ENCODE results near the gene JMJD1C.
"Not testable (repeated sequence)": the region's sequence is repeated elsewhere in the genome, so short reads cannot be mapped to it uniquely, and the experiment has no call there.

Gene JMJD1C

GRCh38 chr10:63377305-63377661, 88.5 kb downstream of the JMJD1C start:
- not testable (repeated sequence) for H3K27ac ChIP-seq (ENCODE audit: low read length); H3K27me3 ChIP-seq (ENCODE audit: control insufficient read depth in 1 of 2, insufficient read depth in 2 of 2, low read length in 2 of 2); H3K4me3 ChIP-seq (ENCODE audit: low read length in 2 of 2)

DNA sequence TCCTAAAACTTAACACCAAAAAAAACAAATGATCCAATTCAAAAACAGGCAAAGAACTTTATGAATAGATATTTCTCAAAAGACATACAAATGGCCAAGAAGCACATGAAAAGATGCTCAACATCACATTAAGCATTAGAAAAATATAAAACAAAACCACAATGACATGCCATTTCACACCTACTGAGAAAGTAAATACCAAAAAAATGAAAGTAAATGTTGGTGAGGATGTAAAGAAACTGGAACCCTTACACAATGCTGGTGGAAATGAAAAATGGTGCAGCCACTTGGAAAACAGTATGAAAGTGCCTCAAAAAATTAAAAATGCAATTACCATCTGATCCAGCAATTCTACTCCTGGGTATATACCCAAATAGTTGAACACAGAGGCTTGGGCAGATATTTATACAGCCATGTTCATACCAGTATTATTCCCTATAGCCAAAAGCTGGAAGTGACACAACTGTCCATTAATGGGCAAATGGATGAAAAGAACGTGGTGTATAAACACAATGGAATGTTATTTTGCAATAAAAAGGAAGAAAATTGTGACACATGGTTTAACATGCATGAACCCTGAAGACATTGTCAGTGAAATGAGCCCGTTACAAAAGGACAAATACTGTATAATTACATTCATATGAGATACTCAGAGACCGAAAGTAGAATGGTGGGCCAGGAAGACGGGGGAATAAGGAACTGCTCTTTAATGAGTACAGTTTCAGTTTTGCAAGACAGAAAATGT, 89.0 kb downstream of the JMJD1C start:
- Histone ChIP-seq H3K27ac (ENCODE audit: low read length) (no peak overlapping the region), H3K9ac (ENCODE audit: low read length in 2 of 2) (no peak overlapping the region), H3K4me3 (ENCODE audit: low read length in 2 of 2) (no peak overlapping the region)

More at GRCh38 chr10:63377305-63377661, 88.5 kb downstream of the JMJD1C start:
- H3K36me3 ChIP-seq (ENCODE audit: control insufficient read depth in 2 of 2, insufficient read depth in 2 of 2, low read length in 2 of 2); H3K9ac ChIP-seq (ENCODE audit: low read length in 2 of 2); H3K4me1 ChIP-seq (ENCODE audit: control insufficient read depth, insufficient read depth, low read length); H3K9me3 ChIP-seq (ENCODE audit: control insufficient read depth in 2 of 2, low read length in 2 of 2): not testable (repeated sequence)

GRCh38 chr10:63375859-63376258, 89.9 kb downstream of the JMJD1C start:
- no peak overlapping the region for H3K27ac ChIP-seq (ENCODE audit: low read length)
- H3K4me1 ChIP-seq (ENCODE audit: control insufficient read depth, insufficient read depth, low read length) = no peaks in the 10 kb centered on the region
- no peak overlapping the region for H3K9ac ChIP-seq (ENCODE audit: low read length in 2 of 2)
- no peak overlapping the region for H3K4me3 ChIP-seq (ENCODE audit: low read length in 2 of 2)
- H3K27me3 ChIP-seq (ENCODE audit: control insufficient read depth in 1 of 2, insufficient read depth in 2 of 2, low read length in 2 of 2) = no peaks in the 10 kb centered on the region
- H3K9me3 ChIP-seq (ENCODE audit: control insufficient read depth in 2 of 2, low read length in 2 of 2) = no peaks in the 10 kb centered on the region
- peaks cover 3% of the 10 kb centered on the region in 2 donors for H3K36me3 ChIP-seq (ENCODE audit: control insufficient read depth in 2 of 2, insufficient read depth in 2 of 2, low read length in 2 of 2)

More for the DNA sequence above, 89.0 kb downstream of the JMJD1C start:
- H3K36me3 ChIP-seq (ENCODE audit: control insufficient read depth in 2 of 2, insufficient read depth in 2 of 2, low read length in 2 of 2) = peaks cover 3% of the 10 kb centered on the region in 2 donors
- H3K4me1 ChIP-seq (ENCODE audit: control insufficient read depth, insufficient read depth, low read length) = no peaks in the 10 kb centered on the region
- H3K27me3 ChIP-seq (ENCODE audit: control insufficient read depth in 1 of 2, insufficient read depth in 2 of 2, low read length in 2 of 2) = no peaks in the 10 kb centered on the region
- no peaks in the 10 kb centered on the region for H3K9me3 ChIP-seq (ENCODE audit: control insufficient read depth in 2 of 2, low read length in 2 of 2)

DNA sequence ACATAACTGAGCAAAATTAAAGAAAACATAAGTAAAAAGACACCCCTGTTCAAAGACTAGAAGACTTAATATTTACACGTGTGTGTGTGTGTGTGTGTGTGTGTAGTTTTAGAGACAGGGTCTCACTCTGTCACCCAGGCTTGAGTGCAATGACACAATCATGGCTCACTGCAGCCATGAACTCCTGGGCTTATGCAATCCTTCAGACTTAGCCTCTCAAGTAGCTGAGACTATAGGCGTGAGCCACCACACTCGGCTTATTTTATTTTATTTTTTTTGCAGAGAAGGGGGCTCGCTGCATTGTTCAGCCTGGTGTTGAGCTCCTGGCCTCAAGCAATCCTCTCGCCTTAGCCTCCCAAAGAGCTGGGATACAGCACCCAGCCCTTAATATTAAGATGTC, 90.3 kb downstream of the JMJD1C start:
- Histone ChIP-seq H3K9ac (ENCODE audit: low read length in 2 of 2) (no peak overlapping the region), H3K27me3 (ENCODE audit: control insufficient read depth in 1 of 2, insufficient read depth in 2 of 2, low read length in 2 of 2) (no peaks in the 10 kb centered on the region), H3K4me1 (ENCODE audit: control insufficient read depth, insufficient read depth, low read length) (no peaks in the 10 kb centered on the region), H3K9me3 (ENCODE audit: control insufficient read depth in 2 of 2, low read length in 2 of 2) (no peaks in the 10 kb centered on the region), H3K4me3 (ENCODE audit: low read length in 2 of 2) (no peak overlapping the region), H3K27ac (ENCODE audit: low read length) (no peak overlapping the region), H3K36me3 (ENCODE audit: control insufficient read depth in 2 of 2, insufficient read depth in 2 of 2, low read length in 2 of 2) (peaks cover 3% of the 10 kb centered on the region in 2 donors)

DNA sequence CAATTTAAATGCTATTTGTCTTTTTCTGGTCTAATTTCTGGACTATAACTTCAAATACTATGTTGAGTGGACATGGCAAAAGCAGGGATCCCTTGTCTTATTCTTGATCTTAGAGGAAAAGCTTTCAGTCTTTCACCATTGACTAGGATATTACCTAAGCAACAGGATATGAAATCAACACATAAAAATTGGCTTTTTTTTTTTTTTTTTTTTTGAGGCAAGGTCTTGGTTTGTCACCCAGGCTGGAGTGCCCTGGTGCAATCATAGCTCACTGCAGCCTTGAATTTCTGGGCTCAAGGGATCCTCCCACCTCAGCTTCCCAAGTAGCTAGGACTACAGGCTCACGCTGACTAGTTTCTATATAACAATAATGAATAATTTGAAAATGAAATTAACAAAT, 90.8 kb downstream of the JMJD1C start:
- Histone ChIP-seq H3K9ac (ENCODE audit: low read length in 2 of 2) (no peak overlapping the region), H3K4me3 (ENCODE audit: low read length in 2 of 2) (no peak overlapping the region), H3K27ac (ENCODE audit: low read length) (no peak overlapping the region), H3K4me1 (ENCODE audit: control insufficient read depth, insufficient read depth, low read length) (no peaks in the 10 kb centered on the region), H3K36me3 (ENCODE audit: control insufficient read depth in 2 of 2, insufficient read depth in 2 of 2, low read length in 2 of 2) (peaks cover under 1% of the 10 kb centered on the region in 2 donors), H3K27me3 (ENCODE audit: control insufficient read depth in 1 of 2, insufficient read depth in 2 of 2, low read length in 2 of 2) (no peaks in the 10 kb centered on the region), H3K9me3 (ENCODE audit: control insufficient read depth in 2 of 2, low read length in 2 of 2) (no peaks in the 10 kb centered on the region)

DNA sequence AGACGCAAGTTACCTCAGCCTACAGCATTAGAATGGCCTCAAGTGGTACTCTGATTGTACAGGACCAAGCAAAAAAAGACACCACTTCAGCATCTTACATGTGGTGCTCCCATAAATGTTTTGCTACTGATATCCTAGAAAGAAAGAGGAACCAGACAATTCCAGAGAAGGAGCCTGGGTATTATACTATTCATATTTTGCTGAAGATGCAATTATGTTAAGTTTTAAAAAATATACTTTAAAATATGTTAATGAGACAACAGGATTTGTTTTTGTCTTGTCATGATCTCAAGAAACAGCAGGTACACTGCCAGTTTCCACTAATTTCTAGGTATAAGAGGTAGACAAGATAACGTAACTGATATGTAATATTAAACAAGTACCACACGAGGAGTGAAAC, 92.6 kb downstream of the JMJD1C start:
- no peaks in the 10 kb centered on the region for H3K27me3 ChIP-seq (ENCODE audit: control insufficient read depth in 1 of 2, insufficient read depth in 2 of 2, low read length in 2 of 2)
- no peaks in the 10 kb centered on the region for H3K9me3 ChIP-seq (ENCODE audit: control insufficient read depth in 2 of 2, low read length in 2 of 2)
- H3K4me3 ChIP-seq (ENCODE audit: low read length in 2 of 2) = no peak overlapping the region
- H3K9ac ChIP-seq (ENCODE audit: low read length in 2 of 2) = no peak overlapping the region
- H3K4me1 ChIP-seq (ENCODE audit: control insufficient read depth, insufficient read depth, low read length) = no peaks in the 10 kb centered on the region
- H3K27ac ChIP-seq (ENCODE audit: low read length) = no peak overlapping the region
- no peaks in the 10 kb centered on the region for H3K36me3 ChIP-seq (ENCODE audit: control insufficient read depth in 2 of 2, insufficient read depth in 2 of 2, low read length in 2 of 2)

DNA sequence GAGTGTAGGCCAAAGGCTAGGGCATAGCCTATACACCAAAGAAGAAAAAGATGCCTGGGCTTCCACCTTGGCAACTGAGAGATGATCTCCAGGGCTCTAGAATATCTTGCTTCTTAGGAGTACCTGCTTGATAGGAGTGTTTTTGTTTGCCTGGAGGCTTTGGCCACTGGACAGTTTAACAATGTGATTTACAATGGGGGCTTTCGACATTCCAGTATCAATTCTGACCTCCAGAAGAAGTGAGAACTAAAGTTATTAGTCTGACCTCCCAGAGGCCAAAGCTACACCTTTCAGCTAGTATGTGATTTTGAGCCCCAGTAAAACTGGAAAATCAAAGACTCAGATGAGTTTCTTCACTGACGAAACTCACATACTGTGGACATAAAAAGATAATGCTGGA, 96.1 kb downstream of the JMJD1C start:
- H3K4me1 ChIP-seq (ENCODE audit: control insufficient read depth, insufficient read depth, low read length) = no peaks in the 10 kb centered on the region
- H3K9ac ChIP-seq (ENCODE audit: low read length in 2 of 2) = no peak overlapping the region
- no peak overlapping the region for H3K4me3 ChIP-seq (ENCODE audit: low read length in 2 of 2)
- no peaks in the 10 kb centered on the region for H3K36me3 ChIP-seq (ENCODE audit: control insufficient read depth in 2 of 2, insufficient read depth in 2 of 2, low read length in 2 of 2)
- H3K9me3 ChIP-seq (ENCODE audit: control insufficient read depth in 2 of 2, low read length in 2 of 2) = no peaks in the 10 kb centered on the region
- H3K27me3 ChIP-seq (ENCODE audit: control insufficient read depth in 1 of 2, insufficient read depth in 2 of 2, low read length in 2 of 2) = no peaks in the 10 kb centered on the region
- no peak overlapping the region for H3K27ac ChIP-seq (ENCODE audit: low read length)

- Histone ChIP-seq H3K36me3 (ENCODE audit: control insufficient read depth in 2 of 2, insufficient read depth in 2 of 2, low read length in 2 of 2) (no peaks in the 10 kb centered on the region), H3K4me3 (ENCODE audit: low read length in 2 of 2) (no peak overlapping the region), H3K27ac (ENCODE audit: low read length) (no peak overlapping the region), H3K9ac (ENCODE audit: low read length in 2 of 2) (no peak overlapping the region), H3K9me3 (ENCODE audit: control insufficient read depth in 2 of 2, low read length in 2 of 2) (no peaks in the 10 kb centered on the region), H3K27me3 (ENCODE audit: control insufficient read depth in 1 of 2, insufficient read depth in 2 of 2, low read length in 2 of 2) (no peaks in the 10 kb centered on the region), H3K4me1 (ENCODE audit: control insufficient read depth, insufficient read depth, low read length) (no peaks in the 10 kb centered on the region)
Measured at GRCh38 chr10:63368365-63368764, 97.4 kb downstream of the JMJD1C start.

DNA sequence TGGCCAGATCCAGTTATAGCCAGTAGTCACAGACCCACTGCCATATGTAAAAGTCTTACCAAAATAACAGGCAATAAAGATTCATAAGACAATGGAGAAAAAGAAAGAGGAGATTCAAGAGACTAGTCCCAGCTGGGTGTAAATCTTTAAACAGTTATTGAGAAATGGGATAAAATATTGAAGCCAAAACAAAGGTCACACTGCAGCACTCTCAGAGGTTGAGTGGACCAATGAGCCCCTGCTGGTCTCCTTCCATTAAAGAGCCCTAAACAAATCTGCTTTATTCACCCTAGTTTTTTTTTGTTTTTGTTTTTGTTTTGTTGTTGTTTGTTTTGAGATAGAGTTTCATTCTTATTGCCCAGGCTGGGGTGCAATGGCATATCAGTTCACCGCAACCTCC, 98.8 kb downstream of the JMJD1C start:
- Histone ChIP-seq H3K9ac (ENCODE audit: low read length in 2 of 2) (no peak overlapping the region), H3K4me3 (ENCODE audit: low read length in 2 of 2) (no peak overlapping the region), H3K27ac (ENCODE audit: low read length) (no peak overlapping the region), H3K9me3 (ENCODE audit: control insufficient read depth in 2 of 2, low read length in 2 of 2) (no peaks in the 10 kb centered on the region), H3K4me1 (ENCODE audit: control insufficient read depth, insufficient read depth, low read length) (no peaks in the 10 kb centered on the region), H3K27me3 (ENCODE audit: control insufficient read depth in 1 of 2, insufficient read depth in 2 of 2, low read length in 2 of 2) (no peaks in the 10 kb centered on the region), H3K36me3 (ENCODE audit: control insufficient read depth in 2 of 2, insufficient read depth in 2 of 2, low read length in 2 of 2) (no peaks in the 10 kb centered on the region)

- Histone ChIP-seq H3K9ac (ENCODE audit: low read length in 2 of 2) (no peak overlapping the region), H3K4me1 (ENCODE audit: control insufficient read depth, insufficient read depth, low read length) (no peaks in the 10 kb centered on the region), H3K9me3 (ENCODE audit: control insufficient read depth in 2 of 2, low read length in 2 of 2) (no peaks in the 10 kb centered on the region), H3K27me3 (ENCODE audit: control insufficient read depth in 1 of 2, insufficient read depth in 2 of 2, low read length in 2 of 2) (no peaks in the 10 kb centered on the region), H3K4me3 (ENCODE audit: low read length in 2 of 2) (no peak overlapping the region), H3K36me3 (ENCODE audit: control insufficient read depth in 2 of 2, insufficient read depth in 2 of 2, low read length in 2 of 2) (no peaks in the 10 kb centered on the region), H3K27ac (ENCODE audit: low read length) (no peak overlapping the region)
Measured at GRCh38 chr10:63365976-63366765, 99.6 kb downstream of the JMJD1C start.

- H3K27me3 ChIP-seq (ENCODE audit: control insufficient read depth in 1 of 2, insufficient read depth in 2 of 2, low read length in 2 of 2) = no peaks in the 10 kb centered on the region
- no peaks in the 10 kb centered on the region for H3K9me3 ChIP-seq (ENCODE audit: control insufficient read depth in 2 of 2, low read length in 2 of 2)
- H3K4me1 ChIP-seq (ENCODE audit: control insufficient read depth, insufficient read depth, low read length) = no peaks in the 10 kb centered on the region
- H3K4me3 ChIP-seq (ENCODE audit: low read length in 2 of 2) = no peak overlapping the region
- no peak overlapping the region for H3K27ac ChIP-seq (ENCODE audit: low read length)
- no peak overlapping the region for H3K9ac ChIP-seq (ENCODE audit: low read length in 2 of 2)
- H3K36me3 ChIP-seq (ENCODE audit: control insufficient read depth in 2 of 2, insufficient read depth in 2 of 2, low read length in 2 of 2) = no peaks in the 10 kb centered on the region
Measured at GRCh38 chr10:63364918-63365317, 100.9 kb downstream of the JMJD1C start.

Data from stomach smooth muscle (tissue), 2 donors.